Activated T-helper 1 cell treated with anti-CD3 and anti-CD28 coated beads, Interleukin-12 subunit alpha, Interleukin-12 subunit beta, Interleukin-2, Interleukin-4 antibody, amounts not matched to agents 30 ng/mL and 10 ng/mL and 1 ng/mL, durations not matched to agents 14 hours and 24 hours and 36 hours (primary cell): ENCODE data around the gene ICAM1. TPM values are rescaled to one million over a fixed set of nuclear protein-coding genes. Genes with fewer than 3 reads are reported as not detected.

Source experiments
- DNase-seq: peaks from one replicate; pipeline ENCODE4 v3.0.0; 2021; ENCODE audit warnings: low spot score
- H3K27ac Mint-ChIP-seq: one replicate; pipeline ENCODE4 v1.8.0; 2021; ENCODE audit warnings: mild to moderate bottlenecking, mixed read lengths
- H3K27me3 Mint-ChIP-seq: one replicate; pipeline ENCODE4 v1.8.0; 2022; ENCODE audit warnings: mild to moderate bottlenecking, moderate library complexity, mixed read lengths; ENCODE audit not compliant: insufficient read depth
- H3K36me3 Mint-ChIP-seq: one replicate; pipeline ENCODE4 v1.8.0; 2021; ENCODE audit warnings: low read depth, mixed read lengths
- H3K4me1 Mint-ChIP-seq: one replicate; pipeline ENCODE4 v1.8.0; 2021; ENCODE audit warnings: low read depth, mixed read lengths
- H3K4me3 Mint-ChIP-seq: one replicate; pipeline ENCODE4 v1.8.0; 2021; ENCODE audit warnings: mild to moderate bottlenecking, moderate library complexity, mixed read lengths
- H3K9me3 Mint-ChIP-seq: one replicate; pipeline ENCODE4 v1.8.0; 2021; ENCODE audit warnings: mixed read lengths
- intact Hi-C: fragments of 100-400 bp; cut with micrococcal nuclease; formaldehyde crosslinking; loops from one replicate; pipeline ENCODE4 v1.15.1; 2024
- total RNA-seq: library from RNA; stranded (reverse); gene quantifications from 2 replicates; pipeline ENCODE4 v1.2.3, GENCODE V29; 2022

The ICAM1 gene
- total RNA-seq = 90.8 and 92.2 TPM in 2 replicates

GRCh38 chr19:10270616-10271394 is at the start of gene ICAM1:
Gene ICAM1, plus strand, starts transcription at chr19:10271120. Its CDS starts 40 bp downstream, at chr19:10271160.
- Mint-ChIP-seq H3K36me3 (peaks cover 25% of the 10 kb centered on the region), H3K9me3 (no peaks in the 10 kb centered on the region), H3K4me1 (peaks cover 31% of the 10 kb centered on the region), H3K27ac (peak within 1 kb of the TSS; percentile 94), H3K4me3 (peak within 1 kb of the TSS; percentile 94), H3K27me3 (no peaks in the 10 kb centered on the region)
- DNase-seq = peak; percentile 78
- intact Hi-C loops = loop anchor here (1.0 to 5.0 kb wide), 6 partner anchors 18 to 296 kb away; partner anchors contain the start of genes CDC37, CDKN2D, FDX2 and ICAM5

- Mint-ChIP-seq H3K4me3 (no peak overlapping the region), H3K36me3 (peaks cover 3% of the 10 kb centered on the region), H3K27me3 (no peaks in the 10 kb centered on the region), H3K4me1 (peaks cover 9% of the 10 kb centered on the region), H3K9me3 (no peaks in the 10 kb centered on the region), H3K27ac (no peak overlapping the region)
- intact Hi-C loops = no loop called here
- no peak for DNase-seq
These were observed 48.6 kb upstream of the ICAM1 start for GRCh38 chr19:10222201-10222890.

- intact Hi-C loops = no loop called here
- Mint-ChIP-seq H3K4me1 (peaks cover 12% of the 10 kb centered on the region), H3K36me3 (peaks cover 3% of the 10 kb centered on the region), H3K4me3 (no peak overlapping the region), H3K27ac (no peak overlapping the region), H3K9me3 (no peaks in the 10 kb centered on the region), H3K27me3 (no peaks in the 10 kb centered on the region)
- DNase-seq = no peak
These were observed 47.3 kb upstream of the ICAM1 start for GRCh38 chr19:10223488-10224213.

- no peak for DNase-seq
- Mint-ChIP-seq H3K27ac (no peak overlapping the region), H3K9me3 (no peaks in the 10 kb centered on the region), H3K27me3 (no peaks in the 10 kb centered on the region), H3K4me1 (peaks cover 14% of the 10 kb centered on the region), H3K36me3 (peaks cover 3% of the 10 kb centered on the region), H3K4me3 (no peak overlapping the region)
- intact Hi-C loops = no loop called here
These were observed 46.6 kb upstream of the ICAM1 start for GRCh38 chr19:10224337-10224736.

- Mint-ChIP-seq H3K4me1 (peaks cover 20% of the 10 kb centered on the region), H3K9me3 (no peaks in the 10 kb centered on the region), H3K27me3 (no peaks in the 10 kb centered on the region), H3K4me3 (no peak overlapping the region), H3K36me3 (peaks cover 3% of the 10 kb centered on the region), H3K27ac (no peak overlapping the region)
- intact Hi-C loops = no loop called here
- DNase-seq = no peak
These were observed 44.9 kb upstream of the ICAM1 start for GRCh38 chr19:10226021-10226375.

GRCh38 chr19:10226376-10227025 is 44.4 kb upstream of the ICAM1 start:
- no peak overlapping the region for H3K27ac Mint-ChIP-seq
- intact Hi-C loops = no loop called here

GRCh38 chr19:10227026-10227971 is 43.6 kb upstream of the ICAM1 start:
- peaks cover 20% of the 10 kb centered on the region for H3K4me1 Mint-ChIP-seq
- no peaks in the 10 kb centered on the region for H3K9me3 Mint-ChIP-seq
- no peak overlapping the region for H3K4me3 Mint-ChIP-seq
- intact Hi-C loops = no loop called here
- no peak for DNase-seq
- H3K27ac Mint-ChIP-seq = no peak overlapping the region
- peaks cover 3% of the 10 kb centered on the region for H3K36me3 Mint-ChIP-seq
- peaks cover 2% of the 10 kb centered on the region for H3K27me3 Mint-ChIP-seq

More at GRCh38 chr19:10226376-10227025, 44.4 kb upstream of the ICAM1 start:
- DNase-seq = no peak
- Mint-ChIP-seq H3K27me3 (no peaks in the 10 kb centered on the region), H3K4me3 (no peak overlapping the region), H3K9me3 (no peaks in the 10 kb centered on the region), H3K4me1 (peaks cover 20% of the 10 kb centered on the region), H3K36me3 (peaks cover 3% of the 10 kb centered on the region)

- Mint-ChIP-seq H3K27ac (no peak overlapping the region), H3K4me3 (no peak overlapping the region), H3K9me3 (no peaks in the 10 kb centered on the region), H3K4me1 (peaks cover 20% of the 10 kb centered on the region), H3K27me3 (peaks cover 5% of the 10 kb centered on the region), H3K36me3 (peaks cover 3% of the 10 kb centered on the region)
- intact Hi-C loops = no loop called here
- no peak for DNase-seq
These were observed 42.5 kb upstream of the ICAM1 start for GRCh38 chr19:10228393-10228792.

GRCh38 chr19:10228920-10229319 is 42.0 kb upstream of the ICAM1 start:
- DNase-seq = no peak
- H3K27me3 Mint-ChIP-seq = peaks cover 5% of the 10 kb centered on the region
- peaks cover 20% of the 10 kb centered on the region for H3K4me1 Mint-ChIP-seq
- peaks cover 3% of the 10 kb centered on the region for H3K36me3 Mint-ChIP-seq
- peak overlapping the region; percentile 64 for H3K4me3 Mint-ChIP-seq
- no peaks in the 10 kb centered on the region for H3K9me3 Mint-ChIP-seq
- intact Hi-C loops = loop anchor here (1.0 kb wide), 1 partner anchor 21 kb away; no protein-coding TSS in a partner anchor
- H3K27ac Mint-ChIP-seq = peak overlapping the region; percentile 18

- peaks cover 20% of the 10 kb centered on the region for H3K4me1 Mint-ChIP-seq
- H3K27me3 Mint-ChIP-seq = peaks cover 5% of the 10 kb centered on the region
- no peaks in the 10 kb centered on the region for H3K36me3 Mint-ChIP-seq
- H3K4me3 Mint-ChIP-seq = peak overlapping the region; percentile 86
- H3K27ac Mint-ChIP-seq = peak overlapping the region; percentile 82
- H3K9me3 Mint-ChIP-seq = no peaks in the 10 kb centered on the region
- peak; percentile 55 for DNase-seq
- intact Hi-C loops = no loop called here
These were observed 40.6 kb upstream of the ICAM1 start for GRCh38 chr19:10230173-10230860.

- intact Hi-C loops = loop anchor here (1.0 kb wide), 1 partner anchor 36 kb away; no protein-coding TSS in a partner anchor
- peaks cover 5% of the 10 kb centered on the region for H3K27me3 Mint-ChIP-seq
These were observed 39.9 kb upstream of the ICAM1 start, which contains the start of gene S1PR2 for GRCh38 chr19:10230861-10231611. Gene S1PR2, minus strand, starts transcription at chr19:10231331. Its CDS starts 6,426 bp downstream, at chr19:10224905.

More at GRCh38 chr19:10230861-10231611, 39.9 kb upstream of the ICAM1 start, which contains the start of gene S1PR2:
- no peaks in the 10 kb centered on the region for H3K36me3 Mint-ChIP-seq
- H3K4me1 Mint-ChIP-seq = peaks cover 23% of the 10 kb centered on the region
- peak within 1 kb of the TSS; percentile 82 for H3K27ac Mint-ChIP-seq
- no peaks in the 10 kb centered on the region for H3K9me3 Mint-ChIP-seq
- DNase-seq = peak; percentile 45
- peak within 1 kb of the TSS; percentile 86 for H3K4me3 Mint-ChIP-seq
